MG63 (cell line): ENCODE results near the gene SRGN. TPM values are rescaled to one million over a fixed set of nuclear protein-coding genes. Genes with fewer than 3 reads are reported as not detected.

Experiments used
- DNase-seq: peaks from one replicate; pipeline ENCODE4 v3.0.0-alpha.2; 2020
- H3K27me3 ChIP-seq: fragments of 250-450 bp; sonication (Bioruptor Pico); 2 replicates; pipeline ENCODE4 v1.5.1; 2020; ENCODE audit warnings: mild to moderate bottlenecking, moderate library complexity
- H3K36me3 ChIP-seq: fragments of 250-450 bp; sonication (Bioruptor Pico); 2 replicates; pipeline ENCODE4 v1.5.1; 2020; ENCODE audit warnings: mild to moderate bottlenecking, moderate library complexity
- H3K4me3 ChIP-seq: fragments of 250-450 bp; sonication (Bioruptor Pico); 2 replicates; pipeline ENCODE4 v1.5.1; 2020; ENCODE audit warnings: mild to moderate bottlenecking, moderate library complexity
- H3K9me3 ChIP-seq: fragments of 250-450 bp; sonication (Bioruptor Pico); 2 replicates; pipeline ENCODE4 v1.5.1; 2020; ENCODE audit warnings: mild to moderate bottlenecking, moderate library complexity
- total RNA-seq: library from RNA; depleted of rRNA; stranded (reverse); fragments of >200 nt; shearing (Covaris generic); gene quantifications from 2 replicates; pipeline ENCODE4 v1.2.3, GENCODE V29; 2014; ENCODE audit warnings: low replicate concordance; rRNA removed

The SRGN gene
- total RNA-seq, 1 experiment from 2014 or later = 10.2 TPM

GRCh38 chr10:69145329-69145728 is 57.4 kb downstream of the SRGN start:
- Histone ChIP-seq H3K36me3 (no peaks in the 10 kb centered on the region), H3K27me3 (no peaks in the 10 kb centered on the region)
- DNase-seq = no peak

GRCh38 chr10:69145864-69146263 is 58.0 kb downstream of the SRGN start:
- Histone ChIP-seq H3K9me3 (no peaks in the 10 kb centered on the region), H3K4me3 (no peak overlapping the region), H3K27me3 (no peaks in the 10 kb centered on the region), H3K36me3 (no peaks in the 10 kb centered on the region)
- DNase-seq = no peak

More at GRCh38 chr10:69145329-69145728, 57.4 kb downstream of the SRGN start:
- H3K9me3 ChIP-seq = no peaks in the 10 kb centered on the region
- H3K4me3 ChIP-seq = no peak overlapping the region

GRCh38 chr10:69146759-69147158 is 58.9 kb downstream of the SRGN start:
- H3K27me3 ChIP-seq = no peaks in the 10 kb centered on the region
- no peak for DNase-seq
- no peak overlapping the region for H3K4me3 ChIP-seq
- H3K36me3 ChIP-seq = no peaks in the 10 kb centered on the region
- H3K9me3 ChIP-seq = no peaks in the 10 kb centered on the region

GRCh38 chr10:69151984-69152383 is 64.1 kb downstream of the SRGN start:
- Histone ChIP-seq H3K4me3 (no peak overlapping the region), H3K9me3 (no peaks in the 10 kb centered on the region), H3K27me3 (no peaks in the 10 kb centered on the region), H3K36me3 (no peaks in the 10 kb centered on the region)
- DNase-seq = no peak

GRCh38 chr10:69153227-69153626 is 65.3 kb downstream of the SRGN start:
- DNase-seq = no peak
- Histone ChIP-seq H3K36me3 (peaks cover 4% of the 10 kb centered on the region), H3K4me3 (no peak overlapping the region), H3K27me3 (no peaks in the 10 kb centered on the region), H3K9me3 (no peaks in the 10 kb centered on the region)

Other genes with a start within 250 kb of the SRGN start
- gene DDX50, start 186.8 kb upstream of the SRGN start, total RNA-seq = 26.2 and 39.2 TPM in 2 replicates
- gene DDX21, start 131.9 kb upstream of the SRGN start, total RNA-seq = 68.3 and 94.6 TPM in 2 replicates
- gene KIFBP, start 99.3 kb upstream of the SRGN start, total RNA-seq = 40.4 and 43.5 TPM in 2 replicates
- 19.0 and 22.3 TPM in 2 replicates for gene VPS26A, start 36.1 kb downstream of the SRGN start, total RNA-seq
- 21.2 and 23.3 TPM in 2 replicates for gene SUPV3L1, start 92.1 kb downstream of the SRGN start, total RNA-seq
- gene HKDC1, start 132.2 kb downstream of the SRGN start, total RNA-seq = 0.20 TPM in 1 of 2 replicates, not detected in the other
- 72.2 and 83.2 TPM in 2 replicates for gene HK1, start 190.4 kb downstream of the SRGN start, total RNA-seq